MM.1S (cell line): ENCODE data around the gene OR2T10.

Experiments used
- DNase-seq: peaks from one replicate; pipeline ENCODE4 v3.0.0-alpha.2; 2015
- H2AFZ ChIP-seq: fragments of 300-600 bp; sonication (generic); 2 replicates; pipeline ENCODE4 v1.6.0; 2016; ENCODE audit warnings: antibody characterized with exemption, low read length
- H3F3A ChIP-seq: fragments of 300-600 bp; sonication (generic); 2 replicates; pipeline ENCODE4 v1.6.1; 2016; ENCODE audit warnings: mild to moderate bottlenecking, antibody characterized with exemption, low read length, moderate library complexity, mixed read lengths; ENCODE audit not compliant: insufficient read depth
- H3K27ac ChIP-seq: fragments of 300-600 bp; sonication (generic); 2 replicates; pipeline ENCODE4 v1.5.1; 2016; ENCODE audit warnings: mild to moderate bottlenecking, low read length
- H3K27me3 ChIP-seq: fragments of 300-600 bp; sonication (generic); replicated peaks from 2 replicates; pipeline ENCODE4 v1.6.0; 2016; ENCODE audit warnings: low read length; ENCODE audit not compliant: insufficient read depth
- H3K36me3 ChIP-seq: fragments of 300-600 bp; sonication (generic); replicated peaks from 2 replicates; pipeline ENCODE4 v1.6.1; 2016; ENCODE audit warnings: mild to moderate bottlenecking, low read length, mixed read lengths; ENCODE audit not compliant: insufficient read depth
- H3K4me1 ChIP-seq: fragments of 300-600 bp; sonication (generic); 2 replicates; pipeline ENCODE4 v1.6.1; 2016; ENCODE audit warnings: low read length, mixed read lengths
- H3K4me2 ChIP-seq: fragments of 300-600 bp; sonication (generic); 2 replicates; pipeline ENCODE4 v1.6.0; 2016; ENCODE audit warnings: low read depth, low read length
- H3K4me3 ChIP-seq: fragments of 300-600 bp; sonication (generic); 2 replicates; pipeline ENCODE4 v1.5.1; 2016; ENCODE audit warnings: low read length, mixed read lengths
- H3K79me2 ChIP-seq: fragments of 300-600 bp; sonication (generic); 2 replicates; pipeline ENCODE4 v1.6.1; 2016; ENCODE audit warnings: mixed run types, low read length, mixed read lengths
- H3K9ac ChIP-seq: fragments of 300-600 bp; sonication (generic); 2 replicates; pipeline ENCODE4 v1.6.1; 2016; ENCODE audit warnings: low read length, mixed read lengths
- H3K9me2 ChIP-seq: fragments of 300-600 bp; sonication (generic); replicated peaks from 2 replicates; pipeline ENCODE4 v1.6.1; 2016; ENCODE audit warnings: mild to moderate bottlenecking, low read length, mixed read lengths; ENCODE audit not compliant: insufficient read depth
- H3K9me3 ChIP-seq: fragments of 300-600 bp; sonication (generic); replicated peaks from 2 replicates; pipeline ENCODE4 v1.6.1; 2016; ENCODE audit warnings: mild to moderate bottlenecking, low read length, mixed read lengths; ENCODE audit not compliant: insufficient read depth
- H4K20me1 ChIP-seq: fragments of 300-600 bp; sonication (generic); 2 replicates; pipeline ENCODE4 v1.6.1; 2016; ENCODE audit warnings: mild to moderate bottlenecking, low read length, moderate library complexity, mixed read lengths; ENCODE audit not compliant: insufficient read depth
- CTCF ChIP-seq: fragments of 300-600 bp; sonication (generic); IDR thresholded peaks from 2 replicates; pipeline ENCODE4 v1.5.1; 2016; ENCODE audit warnings: antibody characterized with exemption, low read length, mixed read lengths
- EZH2 ChIP-seq: fragments of 300-600 bp; sonication (generic); optimal IDR thresholded peaks from 2 replicates; pipeline ENCODE3; 2017; ENCODE audit warnings: low read depth, mild to moderate bottlenecking, antibody characterized with exemption, low read length, mixed read lengths
- EZH2phosphoT487 ChIP-seq: fragments of 300-600 bp; sonication (generic); IDR thresholded peaks from 2 replicates; pipeline ENCODE4 v1.6.1; 2018; ENCODE audit warnings: antibody characterized with exemption, low read length

OR2T10 gene

DNA sequence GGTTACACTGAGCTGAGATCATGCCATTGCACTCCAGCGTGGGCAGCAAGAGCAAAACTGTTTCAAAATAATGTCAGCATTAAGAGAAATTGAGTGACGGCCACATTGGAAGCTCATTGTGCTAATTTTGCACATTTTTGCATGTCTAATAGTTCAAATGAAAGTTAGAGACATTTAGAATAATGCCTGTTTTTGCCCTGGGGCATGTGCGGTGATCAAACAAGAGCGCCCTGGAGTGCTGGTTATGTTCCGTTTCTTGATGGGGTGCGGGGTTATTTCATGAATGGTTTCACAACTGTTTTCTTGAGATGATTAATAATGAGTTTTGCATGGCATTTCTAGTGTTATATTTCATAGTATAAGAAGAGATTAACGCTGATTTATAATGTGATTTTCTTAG lies 24.3 kb upstream of the OR2T10 start:
- Histone ChIP-seq H3K79me2 (no peaks in the 10 kb centered on the region), H3K36me3 (no peaks in the 10 kb centered on the region), H3K27ac (no peak overlapping the region), H3K4me2 (no peak overlapping the region), H4K20me1 (no peaks in the 10 kb centered on the region), H3K9me2 (no peaks in the 10 kb centered on the region), H3F3A (no peaks in the 10 kb centered on the region), H3K9ac (no peak overlapping the region), H3K4me1 (no peaks in the 10 kb centered on the region), H3K27me3 (no peaks in the 10 kb centered on the region), H3K9me3 (no peaks in the 10 kb centered on the region), H2AFZ (no peak overlapping the region), H3K4me3 (no peak overlapping the region)
- TF ChIP-seq EZH2phosphoT487 (no peak), EZH2 (no peak), CTCF (no peak)
- no peak for DNase-seq

DNA sequence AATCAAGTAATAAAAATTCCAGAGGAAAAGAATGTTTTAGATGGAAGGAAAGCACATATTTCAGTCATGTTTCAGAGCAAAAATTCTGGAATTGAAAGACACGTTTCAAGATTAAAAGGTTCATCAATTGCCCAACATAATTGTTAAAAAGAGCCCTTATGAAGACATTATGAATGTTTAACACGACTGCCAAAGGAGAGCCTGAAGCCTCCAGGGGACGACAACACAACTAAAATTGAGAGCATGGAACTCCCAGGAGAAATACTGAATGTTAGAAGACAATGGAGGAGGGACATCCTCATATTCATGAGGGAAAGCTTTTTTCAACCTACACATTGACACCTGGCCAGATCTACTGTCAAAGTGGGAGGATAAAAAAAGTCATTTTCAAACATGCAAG lies 21.4 kb upstream of the OR2T10 start:
- Histone ChIP-seq H3K36me3 (no peaks in the 10 kb centered on the region), H3K9ac (no peak overlapping the region), H4K20me1 (no peaks in the 10 kb centered on the region), H3K79me2 (no peaks in the 10 kb centered on the region), H3K4me3 (no peak overlapping the region), H3K27ac (no peak overlapping the region), H3K27me3 (no peaks in the 10 kb centered on the region), H2AFZ (no peak overlapping the region), H3K9me2 (no peaks in the 10 kb centered on the region), H3K4me1 (no peaks in the 10 kb centered on the region), H3K9me3 (no peaks in the 10 kb centered on the region), H3K4me2 (no peak overlapping the region), H3F3A (no peaks in the 10 kb centered on the region)
- TF ChIP-seq EZH2, result no peak
- TF ChIP-seq CTCF, result peak; percentile 54
- no peak for TF ChIP-seq EZH2phosphoT487
- DNase-seq, result peak; percentile 41

GRCh38 chr1:248618119-248618518 lies 20.6 kb upstream of the OR2T10 start:
- no peaks in the 10 kb centered on the region for H3K36me3 ChIP-seq
- H3K27me3 ChIP-seq, result no peaks in the 10 kb centered on the region
- no peak overlapping the region for H2AFZ ChIP-seq
- no peak for TF ChIP-seq CTCF
- TF ChIP-seq EZH2, result no peak
- no peak for TF ChIP-seq EZH2phosphoT487
- no peak overlapping the region for H3K9ac ChIP-seq
- H3K79me2 ChIP-seq, result no peaks in the 10 kb centered on the region
- DNase-seq, result no peak
- H3K27ac ChIP-seq, result no peak overlapping the region
- no peak overlapping the region for H3K4me3 ChIP-seq
- H3K4me1 ChIP-seq, result peaks cover 5% of the 10 kb centered on the region; the same call in 1 of the 2 replicates
- no peaks in the 10 kb centered on the region for H3K9me2 ChIP-seq
- H3F3A ChIP-seq, result no peaks in the 10 kb centered on the region
- no peaks in the 10 kb centered on the region for H3K9me3 ChIP-seq
- H3K4me2 ChIP-seq, result no peak overlapping the region
- no peaks in the 10 kb centered on the region for H4K20me1 ChIP-seq

- Histone ChIP-seq H3K27me3 (no peaks in the 10 kb centered on the region), H4K20me1 (no peaks in the 10 kb centered on the region), H3K4me1 (peaks cover 8% of the 10 kb centered on the region; the same call in 1 of the 2 replicates), H3K9me3 (no peaks in the 10 kb centered on the region), H2AFZ (no peak overlapping the region), H3K9ac (no peak overlapping the region), H3K27ac (no peak overlapping the region), H3K4me2 (peak overlapping the region; percentile 13; the same call in 1 of the 2 replicates), H3K36me3 (no peaks in the 10 kb centered on the region), H3K9me2 (no peaks in the 10 kb centered on the region), H3K79me2 (no peaks in the 10 kb centered on the region), H3F3A (no peaks in the 10 kb centered on the region), H3K4me3 (no peak overlapping the region)
- TF ChIP-seq EZH2 (no peak), CTCF (no peak)
- DNase-seq, result peak; percentile 51
These were observed 16.2 kb upstream of the OR2T10 start for GRCh38 chr1:248613742-248614141.
